Measurements from ENCODE around the gene CAPN10.

CAPN10 gene

GRCh38 chr2:240596080-240596460 lies 9.5 kb downstream of the CAPN10 start:
- H3K4me2 ChIP-seq (ENCODE audit: insufficient read depth, low read length), result no peak overlapping the region
- no peaks in the 10 kb centered on the region for H3K9me3 ChIP-seq (ENCODE audit: insufficient read depth, low read length, severe bottlenecking)
- no peak overlapping the region for H3K27ac ChIP-seq (ENCODE audit: low read length)
- no peak for ATAC-seq (ENCODE audit: insufficient read depth, low read depth)
- peaks cover 75% of the 10 kb centered on the region for H4K20me1 ChIP-seq (ENCODE audit: insufficient read depth, low read length)
- no peak overlapping the region for H3K9ac ChIP-seq (ENCODE audit: low read depth, low read length)
- TF ChIP-seq CTCF (IDR thresholded peaks at IDR 0.05; ENCODE audit: borderline replicate concordance, extremely low read depth, low read length, poor library complexity, severe bottlenecking), result no peak
- TF ChIP-seq EZH2 (IDR thresholded peaks at IDR 0.05; ENCODE audit: borderline replicate concordance, low read depth, low read length, severe bottlenecking), result no peak
- peaks cover 34% of the 10 kb centered on the region for H3K79me2 ChIP-seq (ENCODE audit: insufficient read depth, low read length)
- peaks cover 83% of the 10 kb centered on the region for H3K36me3 ChIP-seq (ENCODE audit: insufficient read depth, low read length)
- no peaks in the 10 kb centered on the region for H3K4me1 ChIP-seq (ENCODE audit: insufficient read depth, low read length)
- no peak for DNase-seq
- H3K4me3 ChIP-seq (ENCODE audit: low read depth in 1 of 2, low read length in 2 of 2), result no peak overlapping the region
- H2AFZ ChIP-seq (ENCODE audit: low read depth, low read length), result no peak overlapping the region
- no peaks in the 10 kb centered on the region for H3K27me3 ChIP-seq (ENCODE audit: insufficient read depth, low read length, poor library complexity)

- H3K36me3 ChIP-seq (ENCODE audit: insufficient read depth, low read length), result peaks cover 78% of the 10 kb centered on the region
- DNase-seq, result no peak
These were observed 10.0 kb downstream of the CAPN10 start for GRCh38 chr2:240596491-240596931.

GRCh38 chr2:240597054-240597418 lies 10.5 kb downstream of the CAPN10 start:
- no peak for DNase-seq
- peaks cover 25% of the 10 kb centered on the region for H3K79me2 ChIP-seq (ENCODE audit: insufficient read depth, low read length)
- H3K4me2 ChIP-seq (ENCODE audit: insufficient read depth, low read length), result no peak overlapping the region
- peaks cover 66% of the 10 kb centered on the region for H4K20me1 ChIP-seq (ENCODE audit: insufficient read depth, low read length)
- no peak for ATAC-seq (ENCODE audit: insufficient read depth, low read depth)
- no peak overlapping the region for H3K9ac ChIP-seq (ENCODE audit: low read depth, low read length)
- H3K9me3 ChIP-seq (ENCODE audit: insufficient read depth, low read length, severe bottlenecking), result no peaks in the 10 kb centered on the region
- no peak for TF ChIP-seq EZH2 (IDR thresholded peaks at IDR 0.05; ENCODE audit: borderline replicate concordance, low read depth, low read length, severe bottlenecking)
- no peak for TF ChIP-seq CTCF (IDR thresholded peaks at IDR 0.05; ENCODE audit: borderline replicate concordance, extremely low read depth, low read length, poor library complexity, severe bottlenecking)
- no peak overlapping the region for H2AFZ ChIP-seq (ENCODE audit: low read depth, low read length)
- peaks cover 73% of the 10 kb centered on the region for H3K36me3 ChIP-seq (ENCODE audit: insufficient read depth, low read length)
- H3K27ac ChIP-seq (ENCODE audit: low read length), result no peak overlapping the region
- H3K4me1 ChIP-seq (ENCODE audit: insufficient read depth, low read length), result no peaks in the 10 kb centered on the region
- no peak overlapping the region for H3K4me3 ChIP-seq (ENCODE audit: low read depth in 1 of 2, low read length in 2 of 2)
- no peaks in the 10 kb centered on the region for H3K27me3 ChIP-seq (ENCODE audit: insufficient read depth, low read length, poor library complexity)

More at GRCh38 chr2:240596491-240596931, 10.0 kb downstream of the CAPN10 start:
- Histone ChIP-seq H3K27me3 (ENCODE audit: insufficient read depth, low read length, poor library complexity) (no peaks in the 10 kb centered on the region), H4K20me1 (ENCODE audit: insufficient read depth, low read length) (peaks cover 71% of the 10 kb centered on the region), H3K9ac (ENCODE audit: low read depth, low read length) (no peak overlapping the region), H3K4me1 (ENCODE audit: insufficient read depth, low read length) (no peaks in the 10 kb centered on the region), H3K4me3 (ENCODE audit: low read depth in 1 of 2, low read length in 2 of 2) (no peak overlapping the region), H2AFZ (ENCODE audit: low read depth, low read length) (no peak overlapping the region), H3K27ac (ENCODE audit: low read length) (no peak overlapping the region), H3K4me2 (ENCODE audit: insufficient read depth, low read length) (no peak overlapping the region), H3K79me2 (ENCODE audit: insufficient read depth, low read length) (peaks cover 30% of the 10 kb centered on the region), H3K9me3 (ENCODE audit: insufficient read depth, low read length, severe bottlenecking) (no peaks in the 10 kb centered on the region)
- ATAC-seq (ENCODE audit: insufficient read depth, low read depth), result no peak
- TF ChIP-seq EZH2 (IDR thresholded peaks at IDR 0.05; ENCODE audit: borderline replicate concordance, low read depth, low read length, severe bottlenecking), result no peak
- TF ChIP-seq CTCF (IDR thresholded peaks at IDR 0.05; ENCODE audit: borderline replicate concordance, extremely low read depth, low read length, poor library complexity, severe bottlenecking), result no peak
